AG10803 (cell line): ENCODE results near the gene MAP6D1.

Experiments
- DNase-seq: peaks from one replicate; pipeline ENCODE4 v3.0.0; 2010; ENCODE audit warnings: low read depth
- H3K4me3 ChIP-seq: 2 replicates; pipeline ENCODE4 v1.5.1; 2011; ENCODE audit warnings: mild to moderate bottlenecking, low read length, control low read depth
- CTCF ChIP-seq: conservative IDR thresholded peaks from 2 replicates; pipeline ENCODE4 v1.5.1; 2011; ENCODE audit warnings: mild to moderate bottlenecking, low read length, control low read depth, inconsistent platforms

Gene MAP6D1

GRCh38 chr3:183775781-183776180 lies 49.6 kb downstream of the MAP6D1 start:
- DNase-seq = peak; percentile 14
- TF ChIP-seq CTCF = no peak
- H3K4me3 ChIP-seq = no peak overlapping the region

- TF ChIP-seq CTCF = no peak
- no peak overlapping the region for H3K4me3 ChIP-seq
- peak; percentile 79 for DNase-seq
Measured at GRCh38 chr3:183774631-183775030, 50.7 kb downstream of the MAP6D1 start.

GRCh38 chr3:183769453-183769852 lies 55.9 kb downstream of the MAP6D1 start:
- no peak for DNase-seq
- TF ChIP-seq CTCF = no peak
- no peak overlapping the region for H3K4me3 ChIP-seq

GRCh38 chr3:183768114-183768513 lies 57.3 kb downstream of the MAP6D1 start:
- no peak for TF ChIP-seq CTCF
- no peak overlapping the region for H3K4me3 ChIP-seq
- no peak for DNase-seq

GRCh38 chr3:183766745-183767606 lies 58.4 kb downstream of the MAP6D1 start:
- TF ChIP-seq CTCF = peak; percentile 89
- peak; percentile 67 for DNase-seq

GRCh38 chr3:183766107-183766506 lies 59.3 kb downstream of the MAP6D1 start:
- DNase-seq = no peak
- H3K4me3 ChIP-seq = no peak overlapping the region
- TF ChIP-seq CTCF = no peak

More at GRCh38 chr3:183766745-183767606, 58.4 kb downstream of the MAP6D1 start:
- no peak overlapping the region for H3K4me3 ChIP-seq
